PFSK-1 (cell line): ENCODE results near the gene DNAJB8.

ENCODE experiments used
- FOXP2 ChIP-seq: optimal IDR thresholded peaks from 2 replicates; pipeline ENCODE3; 2011; ENCODE audit warnings: borderline replicate concordance, control low read depth, inconsistent platforms; ENCODE audit not compliant: insufficient read depth; ENCODE audit errors: extremely low read length, extremely low read depth
- POLR2AphosphoS5 ChIP-seq: IDR thresholded peaks from 2 replicates; pipeline ENCODE4 v1.6.1; 2012; ENCODE audit warnings: low read depth, mild to moderate bottlenecking, control low read depth, low read length, moderate library complexity
- SIN3A ChIP-seq: IDR thresholded peaks from 2 replicates; pipeline ENCODE4 v1.6.1; 2012; ENCODE audit warnings: mild to moderate bottlenecking, low read length, moderate library complexity, borderline replicate concordance; ENCODE audit not compliant: insufficient read depth
- TAF1 ChIP-seq: IDR thresholded peaks from 2 replicates; pipeline ENCODE4 v1.6.1; 2012; ENCODE audit warnings: low read length, control low read depth, borderline replicate concordance; ENCODE audit not compliant: insufficient read depth
- TF ChIP-seq, protein P1 (sequence below), 2 experiments: IDR thresholded peaks; 2 replicates each; pipeline versions ENCODE4 v1.6.1 to v1.8.0; 2011 to 2012; ENCODE audit warnings: low read depth in 2 of 2, low read length in 2 of 2, control low read depth in 1 of 2, inconsistent platforms in 1 of 2, mild to moderate bottlenecking in 1 of 2, moderate library complexity in 1 of 2; ENCODE audit not compliant: insufficient read depth in 1 of 2

DNAJB8 gene

DNA sequence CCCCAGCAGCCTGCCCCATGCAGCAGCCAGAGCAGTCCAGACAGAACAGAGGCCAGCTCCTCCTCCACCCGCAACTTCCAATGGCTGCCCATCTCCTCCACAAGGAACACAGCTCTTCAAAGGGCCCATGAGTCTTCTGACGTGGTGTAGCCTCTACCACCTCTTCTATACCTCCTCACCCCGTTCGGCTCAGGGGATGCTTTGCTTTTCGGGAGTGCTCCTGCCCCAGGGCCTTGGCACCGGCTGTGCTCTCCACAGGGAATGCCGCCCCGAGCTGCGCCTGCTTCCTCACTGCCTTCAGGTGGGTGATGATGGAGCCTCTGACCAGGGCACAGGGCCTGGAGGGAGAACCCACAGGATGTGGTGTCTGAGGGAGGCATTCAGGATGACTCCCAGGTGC is 14.6 kb downstream of the DNAJB8 start:
- TF ChIP-seq, protein P1, sequence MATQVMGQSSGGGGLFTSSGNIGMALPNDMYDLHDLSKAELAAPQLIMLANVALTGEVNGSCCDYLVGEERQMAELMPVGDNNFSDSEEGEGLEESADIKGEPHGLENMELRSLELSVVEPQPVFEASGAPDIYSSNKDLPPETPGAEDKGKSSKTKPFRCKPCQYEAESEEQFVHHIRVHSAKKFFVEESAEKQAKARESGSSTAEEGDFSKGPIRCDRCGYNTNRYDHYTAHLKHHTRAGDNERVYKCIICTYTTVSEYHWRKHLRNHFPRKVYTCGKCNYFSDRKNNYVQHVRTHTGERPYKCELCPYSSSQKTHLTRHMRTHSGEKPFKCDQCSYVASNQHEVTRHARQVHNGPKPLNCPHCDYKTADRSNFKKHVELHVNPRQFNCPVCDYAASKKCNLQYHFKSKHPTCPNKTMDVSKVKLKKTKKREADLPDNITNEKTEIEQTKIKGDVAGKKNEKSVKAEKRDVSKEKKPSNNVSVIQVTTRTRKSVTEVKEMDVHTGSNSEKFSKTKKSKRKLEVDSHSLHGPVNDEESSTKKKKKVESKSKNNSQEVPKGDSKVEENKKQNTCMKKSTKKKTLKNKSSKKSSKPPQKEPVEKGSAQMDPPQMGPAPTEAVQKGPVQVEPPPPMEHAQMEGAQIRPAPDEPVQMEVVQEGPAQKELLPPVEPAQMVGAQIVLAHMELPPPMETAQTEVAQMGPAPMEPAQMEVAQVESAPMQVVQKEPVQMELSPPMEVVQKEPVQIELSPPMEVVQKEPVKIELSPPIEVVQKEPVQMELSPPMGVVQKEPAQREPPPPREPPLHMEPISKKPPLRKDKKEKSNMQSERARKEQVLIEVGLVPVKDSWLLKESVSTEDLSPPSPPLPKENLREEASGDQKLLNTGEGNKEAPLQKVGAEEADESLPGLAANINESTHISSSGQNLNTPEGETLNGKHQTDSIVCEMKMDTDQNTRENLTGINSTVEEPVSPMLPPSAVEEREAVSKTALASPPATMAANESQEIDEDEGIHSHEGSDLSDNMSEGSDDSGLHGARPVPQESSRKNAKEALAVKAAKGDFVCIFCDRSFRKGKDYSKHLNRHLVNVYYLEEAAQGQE (IDR thresholded peaks at IDR 0.05; ENCODE audit: insufficient read depth in 1 of 2, low read depth in 2 of 2, low read length in 2 of 2) = no peak
- no peak for TF ChIP-seq TAF1

DNA sequence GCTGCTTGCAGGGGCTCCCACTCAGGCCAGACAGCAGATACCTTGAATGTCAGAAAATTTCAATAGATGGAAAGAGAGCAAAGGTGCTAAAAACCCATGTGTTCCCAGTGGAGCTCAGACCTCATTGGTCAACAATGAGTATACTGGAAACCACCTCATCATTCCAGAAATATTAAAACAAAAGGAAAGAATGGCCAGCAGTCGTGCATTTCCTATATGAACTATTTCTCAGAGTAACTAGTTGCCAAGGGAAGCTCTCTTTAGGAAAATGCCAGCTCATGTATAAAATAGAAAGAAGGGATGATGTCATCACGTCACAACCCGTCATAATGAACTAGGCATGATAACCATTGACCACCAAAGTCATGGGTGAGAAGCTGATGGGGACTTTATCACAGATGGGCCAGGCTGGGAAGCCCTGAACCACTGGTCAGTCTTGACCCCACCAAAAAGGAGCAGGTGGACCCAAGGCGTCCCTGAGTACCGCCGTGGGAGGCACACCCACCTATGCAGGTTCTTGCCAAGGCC is 17.5 kb downstream of the DNAJB8 start:
- TF ChIP-seq SIN3A = no peak
- TF ChIP-seq TAF1 = no peak
- no peak for TF ChIP-seq POLR2AphosphoS5
- no peak for TF ChIP-seq FOXP2
- TF ChIP-seq, protein P1 (IDR thresholded peaks at IDR 0.05; ENCODE audit: insufficient read depth in 1 of 2, low read depth in 2 of 2, low read length in 2 of 2) = no peak

DNA sequence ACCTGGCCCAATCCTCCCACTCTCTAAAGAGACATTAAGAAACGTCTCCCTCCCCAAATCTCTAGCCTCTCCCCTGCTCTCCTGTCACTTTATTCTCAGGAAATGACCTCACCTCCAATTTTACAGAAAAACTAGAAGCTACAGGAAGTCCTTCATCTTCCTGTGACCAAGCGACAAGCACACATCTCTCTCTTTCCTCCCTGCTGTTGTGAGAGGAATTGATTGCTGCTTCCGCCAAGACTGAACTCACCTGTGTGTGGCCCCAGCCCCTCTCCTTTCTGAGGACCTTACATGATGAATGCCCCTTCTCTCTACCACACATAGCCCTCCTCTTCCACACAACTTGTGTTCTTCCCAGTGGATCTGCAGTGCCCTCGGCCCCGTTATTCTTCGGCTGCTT is 18.2 kb downstream of the DNAJB8 start:
- TF ChIP-seq POLR2AphosphoS5 (no peak), SIN3A (no peak), FOXP2 (no peak)
- TF ChIP-seq, protein P1 (IDR thresholded peaks at IDR 0.05; ENCODE audit: insufficient read depth in 1 of 2, low read depth in 2 of 2, low read length in 2 of 2) = no peak

DNA sequence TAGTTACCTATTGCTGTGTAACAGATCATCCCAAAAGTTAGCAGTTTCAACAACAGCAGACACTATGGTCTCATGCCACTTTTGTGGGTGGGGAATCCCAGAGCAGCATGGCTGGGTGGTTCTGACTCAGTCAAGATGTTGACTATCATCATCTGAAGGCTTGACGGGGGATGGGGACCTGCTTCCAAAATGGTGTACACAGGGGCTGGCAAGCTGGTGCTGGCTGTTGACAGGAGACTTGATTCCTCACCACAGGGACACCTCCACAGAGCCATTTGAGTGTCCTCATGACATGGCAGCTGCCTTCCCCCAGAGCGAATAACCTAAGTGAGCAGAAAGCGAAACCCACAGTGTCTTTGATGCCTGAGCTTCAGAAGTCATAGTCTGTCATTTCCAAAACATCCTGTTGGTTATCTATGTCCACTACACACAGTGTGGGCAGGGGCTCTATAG is 19.1 kb downstream of the DNAJB8 start:
- TF ChIP-seq FOXP2 = no peak
- TF ChIP-seq, protein P1 (IDR thresholded peaks at IDR 0.05; ENCODE audit: insufficient read depth in 1 of 2, low read depth in 2 of 2, low read length in 2 of 2) = no peak
- no peak for TF ChIP-seq SIN3A
- TF ChIP-seq TAF1 = no peak
- TF ChIP-seq POLR2AphosphoS5 = no peak

DNA sequence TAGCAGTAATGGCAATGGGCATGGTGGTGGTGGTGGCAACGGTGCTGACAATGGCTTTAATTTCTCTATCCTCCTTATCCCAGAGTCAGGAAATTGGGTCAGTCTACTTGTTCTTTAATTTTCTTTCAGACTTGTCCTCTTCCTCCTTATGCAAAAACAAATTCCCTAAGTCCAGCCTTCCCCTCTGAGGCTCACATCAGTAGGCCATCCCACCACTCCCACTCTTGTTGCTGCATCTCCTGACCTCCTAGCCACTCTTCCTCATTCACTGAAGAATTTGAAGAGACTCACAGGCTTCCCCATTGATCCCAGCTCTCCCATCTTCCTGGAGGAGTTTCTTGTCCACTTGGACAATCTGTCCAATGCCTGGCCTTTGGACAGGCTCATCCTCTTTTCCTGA is 19.9 kb downstream of the DNAJB8 start:
- TF ChIP-seq POLR2AphosphoS5 (no peak), TAF1 (no peak), FOXP2 (no peak), SIN3A (no peak)
- TF ChIP-seq, protein P1 (IDR thresholded peaks at IDR 0.05; ENCODE audit: insufficient read depth in 1 of 2, low read depth in 2 of 2, low read length in 2 of 2) = no peak
